GM21723 (cell line): ENCODE measurements around the gene CT45A2.
"Not testable (repeated sequence)": the region's sequence is repeated elsewhere in the genome, so short reads cannot be mapped to it uniquely, and the experiment has no call there.

Experiments used
- ATAC-seq: cut with Tn5 transposase; IDR thresholded peaks from one replicate; pipeline ENCODE4 v1.9.1; 2021; ENCODE audit warnings: mild to moderate bottlenecking, moderate library complexity; ENCODE audit not compliant: unreplicated experiment

Gene CT45A2, protein sequence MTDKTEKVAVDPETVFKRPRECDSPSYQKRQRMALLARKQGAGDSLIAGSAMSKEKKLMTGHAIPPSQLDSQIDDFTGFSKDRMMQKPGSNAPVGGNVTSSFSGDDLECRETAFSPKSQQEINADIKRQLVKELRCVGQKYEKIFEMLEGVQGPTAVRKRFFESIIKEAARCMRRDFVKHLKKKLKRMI

GRCh38 chrX:135819912-135820311 is at the start of gene CT45A2:
CT45A2 (minus strand) TSS chrX:135820012; CDS start chrX:135816265, 3,747 bp downstream.
- not testable (repeated sequence) for ATAC-seq

DNA sequence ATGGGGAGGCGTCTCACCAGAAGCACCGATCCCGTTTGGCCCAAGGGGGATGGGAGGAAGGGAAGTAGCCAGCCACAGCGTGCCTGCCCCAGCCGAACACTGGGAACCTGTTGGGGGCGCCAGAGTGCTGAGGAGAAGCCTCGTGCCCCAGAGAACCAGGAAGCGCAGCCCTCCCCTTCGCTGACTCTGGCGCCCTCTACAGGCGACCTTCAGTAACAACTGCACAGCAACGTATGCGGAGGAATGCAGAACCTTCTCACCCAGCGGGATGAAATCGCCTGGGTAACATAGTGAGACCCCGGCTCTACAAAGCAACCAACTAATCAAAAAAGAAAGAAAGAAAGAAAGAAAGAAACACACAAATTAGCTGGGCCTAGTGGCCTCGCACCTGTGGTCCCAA is 34.6 kb upstream of the CT45A2 start, which contains the start of gene CT45A8:
Gene CT45A8 (minus strand): TSS at position 101 of the 400 bp plus-strand sequence. CDS start 3,755 bp downstream, outside the sequence.
- not testable (repeated sequence) for ATAC-seq

DNA sequence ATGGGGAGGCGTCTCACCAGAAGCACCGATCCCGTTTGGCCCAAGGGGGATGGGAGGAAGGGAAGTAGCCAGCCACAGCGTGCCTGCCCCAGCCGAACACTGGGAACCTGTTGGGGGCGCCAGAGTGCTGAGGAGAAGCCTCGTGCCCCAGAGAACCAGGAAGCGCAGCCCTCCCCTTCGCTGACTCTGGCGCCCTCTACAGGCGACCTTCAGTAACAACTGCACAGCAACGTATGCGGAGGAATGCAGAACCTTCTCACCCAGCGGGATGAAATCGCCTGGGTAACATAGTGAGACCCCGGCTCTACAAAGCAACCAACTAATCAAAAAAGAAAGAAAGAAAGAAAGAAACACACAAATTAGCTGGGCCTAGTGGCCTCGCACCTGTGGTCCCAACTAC is 17.4 kb upstream of the CT45A2 start, which contains the start of gene CT45A7:
Gene CT45A7 (minus strand): TSS at position 101 of the 400 bp plus-strand sequence. CDS start 3,747 bp downstream, outside the sequence.
- ATAC-seq, result not testable (repeated sequence)

- not testable (repeated sequence) for ATAC-seq
These were observed 17.1 kb downstream of the CT45A2 start, which contains the start of gene CT45A6 for GRCh38 chrX:135802687-135803086. CT45A6 (minus strand) TSS chrX:135802787; CDS start chrX:135798993, 3,794 bp downstream.

DNA sequence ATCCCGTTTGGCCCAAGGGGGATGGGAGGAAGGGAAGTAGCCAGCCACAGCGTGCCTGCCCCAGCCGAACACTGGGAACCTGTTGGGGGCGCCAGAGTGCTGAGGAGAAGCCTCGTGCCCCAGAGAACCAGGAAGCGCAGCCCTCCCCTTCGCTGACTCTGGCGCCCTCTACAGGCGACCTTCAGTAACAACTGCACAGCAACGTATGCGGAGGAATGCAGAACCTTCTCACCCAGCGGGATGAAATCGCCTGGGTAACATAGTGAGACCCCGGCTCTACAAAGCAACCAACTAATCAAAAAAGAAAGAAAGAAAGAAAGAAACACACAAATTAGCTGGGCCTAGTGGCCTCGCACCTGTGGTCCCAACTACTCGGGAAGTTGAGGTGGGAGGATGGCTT is 34.4 kb downstream of the CT45A2 start, which contains the start of gene CT45A5:
Gene CT45A5 (minus strand): TSS at position 101 of the 400 bp plus-strand sequence. CDS start 3,774 bp downstream, outside the sequence.
- not testable (repeated sequence) for ATAC-seq

DNA sequence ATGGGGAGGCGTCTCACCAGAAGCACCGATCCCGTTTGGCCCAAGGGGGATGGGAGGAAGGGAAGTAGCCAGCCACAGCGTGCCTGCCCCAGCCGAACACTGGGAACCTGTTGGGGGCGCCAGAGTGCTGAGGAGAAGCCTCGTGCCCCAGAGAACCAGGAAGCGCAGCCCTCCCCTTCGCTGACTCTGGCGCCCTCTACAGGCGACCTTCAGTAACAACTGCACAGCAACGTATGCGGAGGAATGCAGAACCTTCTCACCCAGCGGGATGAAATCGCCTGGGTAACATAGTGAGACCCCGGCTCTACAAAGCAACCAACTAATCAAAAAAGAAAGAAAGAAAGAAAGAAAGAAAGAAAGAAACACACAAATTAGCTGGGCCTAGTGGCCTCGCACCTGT is 51.7 kb downstream of the CT45A2 start, which contains the start of gene CT45A3:
Gene CT45A3 (minus strand): TSS at position 101 of the 400 bp plus-strand sequence. CDS start 3,747 bp downstream, outside the sequence.
- not testable (repeated sequence) for ATAC-seq
